Lung (tissue), 12 donors: ENCODE results near the gene LRRC45. TPM values are rescaled to one million over a fixed set of nuclear protein-coding genes. Genes with fewer than 3 reads are reported as not detected.

Experiments
- ATAC-seq: fragments of 200-7000 bp; cut with Tn5 transposase; one replicate; pipeline ENCODE4 v1.9.1; 2020; ENCODE audit warnings: moderate number of reproducible peaks; ENCODE audit not compliant: insufficient read depth, low FRiP score
- DNase-seq, 3 donors: peaks; one replicate each; pipeline ENCODE4 v3.0.0-alpha.2; 2013 to 2017
- H3K27ac ChIP-seq, 2 donors: one replicate each; pipeline ENCODE4 v1.5.1; 2013; ENCODE audit warnings: mild to moderate bottlenecking in 2 of 2, moderate library complexity in 2 of 2, control low read depth in 1 of 2, inconsistent platforms in 1 of 2, low read depth in 1 of 2, low read length in 1 of 2
- H3K27me3 ChIP-seq, 3 donors: one replicate each; pipeline ENCODE4 v1.5.1; 2013; ENCODE audit warnings: low read length in 2 of 3; ENCODE audit not compliant: control insufficient read depth in 3 of 3, insufficient read depth in 3 of 3
- H3K36me3 ChIP-seq, 4 donors: one replicate each; pipeline ENCODE4 v1.5.1; 2013; ENCODE audit warnings: low read length in 4 of 4, mild to moderate bottlenecking in 1 of 4, moderate library complexity in 1 of 4; ENCODE audit not compliant: control insufficient read depth in 4 of 4, insufficient read depth in 4 of 4
- H3K4me1 ChIP-seq, 5 donors: one replicate each; pipeline ENCODE4 v1.5.1; 2013; ENCODE audit warnings: low read length in 5 of 5, mild to moderate bottlenecking in 2 of 5, moderate library complexity in 1 of 5; ENCODE audit not compliant: control insufficient read depth in 5 of 5, insufficient read depth in 5 of 5
- H3K4me3 ChIP-seq: one replicate; pipeline ENCODE4 v1.5.1; 2013; ENCODE audit warnings: mild to moderate bottlenecking, control low read depth, moderate library complexity
- H3K9ac ChIP-seq, 2 donors: one replicate each; pipeline ENCODE4 v1.5.1; 2013; ENCODE audit warnings: low read length in 2 of 2, control low read depth in 1 of 2; ENCODE audit not compliant: insufficient read depth in 1 of 2
- H3K9me3 ChIP-seq, 4 donors: one replicate each; pipeline ENCODE4 v1.5.1; 2013; ENCODE audit warnings: low read length in 3 of 4, mild to moderate bottlenecking in 1 of 4, moderate library complexity in 1 of 4; ENCODE audit not compliant: control insufficient read depth in 4 of 4, insufficient read depth in 3 of 4
- WGBS, 2 donors: extraction: QIAGEN DNeasy Blood & Tissue Kit; methylation state at CpG; one replicate each; pipeline ENCODE4 v1.1.7; 2013; 5-methylcytosine and 5-hydroxymethylcytosine counted together
- polyA plus RNA-seq, 2 donors: library from polyadenylated mRNA; stranded (reverse); fragments of 200-250 nt; gene quantifications; one replicate each; pipeline ENCODE4 v1.2.1, GENCODE V29; 2013
- total RNA-seq, 2 donors: library from RNA; depleted of rRNA in 1 of 2; stranded (reverse); fragments of >200 nt in 1 of 2; gene quantifications; one replicate each; pipeline ENCODE4 v1.2.1, GENCODE V29; 2014 to 2021
- TF ChIP-seq, protein P1 (sequence below): IDR thresholded peaks from 2 replicates; pipeline ENCODE4 v1.5.1; 2012; ENCODE audit warnings: mild to moderate bottlenecking; ENCODE audit errors: control extremely low read depth, extremely low read depth
- donor health status: control.
- donor health status: control.
- donor health status: Bipolar disorder and iron deficiency.
- donor health status: healthy.
- donor health status: DM: yes; HTN: yes; CAD: no.

LRRC45 gene
- total and polyA plus RNA-seq, 4 donors: 12.1 to 26.6 (median 16.5) TPM

DNA sequence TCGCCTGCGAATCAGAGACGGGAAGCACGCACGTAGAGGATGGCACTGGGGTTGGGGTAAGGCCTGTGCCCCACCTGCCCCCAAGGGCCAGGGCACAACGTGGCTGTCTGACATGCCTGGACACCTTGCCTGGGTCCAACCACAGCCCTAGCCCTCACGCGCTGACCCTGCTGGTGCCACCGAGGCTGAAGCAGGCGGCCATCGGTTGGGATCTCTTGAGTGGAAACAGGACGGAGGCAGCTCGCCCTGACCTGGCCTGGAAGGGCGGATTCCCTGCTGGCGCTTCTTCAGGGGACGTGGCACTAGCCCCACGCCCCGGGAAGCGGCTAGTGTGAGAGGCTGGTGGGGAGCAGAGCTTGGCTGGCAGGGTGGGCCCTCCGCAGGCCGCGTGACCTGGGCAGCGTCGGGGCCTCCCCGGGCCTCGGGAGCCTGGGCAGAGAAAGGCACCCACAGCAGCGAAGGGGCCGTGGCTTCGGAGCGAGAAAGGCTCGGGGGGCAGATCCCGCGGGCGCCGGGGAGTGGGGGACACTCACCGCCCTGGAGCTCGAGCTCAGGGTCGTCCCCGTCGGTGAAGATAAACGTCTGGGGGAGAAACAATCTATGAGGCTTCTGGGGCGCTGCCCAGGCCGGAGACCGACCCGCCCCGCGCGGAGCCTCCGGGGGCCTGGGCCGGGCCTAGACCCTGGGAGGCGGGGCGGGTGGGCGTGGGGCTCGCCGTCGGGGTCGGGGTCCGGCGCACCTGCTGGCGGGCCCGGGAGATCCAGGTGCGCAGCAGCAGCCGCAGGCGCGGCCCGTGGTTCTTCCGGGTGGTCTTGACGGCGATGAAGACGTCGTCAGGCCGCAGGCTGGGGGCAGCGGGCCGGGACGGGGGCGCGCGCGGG is 27.9 kb downstream of the LRRC45 start:
- Histone ChIP-seq H3K4me3 (peak overlapping the region; percentile 74), H3K36me3 (peaks cover 0 to 49% (median 13%) of the 10 kb centered on the region in 4 donors), H3K9me3 (no peaks in the 10 kb centered on the region), H3K4me1 (peaks cover 0 to 24% (median 8%) of the 10 kb centered on the region in 5 donors), H3K27ac (peak overlapping the region in 1 of 2 donors; percentile 30), H3K9ac (peak overlapping the region; percentile 19 to 68), H3K27me3 (no peaks in the 10 kb centered on the region)
- no peak for DNase-seq
- TF ChIP-seq, protein P1, sequence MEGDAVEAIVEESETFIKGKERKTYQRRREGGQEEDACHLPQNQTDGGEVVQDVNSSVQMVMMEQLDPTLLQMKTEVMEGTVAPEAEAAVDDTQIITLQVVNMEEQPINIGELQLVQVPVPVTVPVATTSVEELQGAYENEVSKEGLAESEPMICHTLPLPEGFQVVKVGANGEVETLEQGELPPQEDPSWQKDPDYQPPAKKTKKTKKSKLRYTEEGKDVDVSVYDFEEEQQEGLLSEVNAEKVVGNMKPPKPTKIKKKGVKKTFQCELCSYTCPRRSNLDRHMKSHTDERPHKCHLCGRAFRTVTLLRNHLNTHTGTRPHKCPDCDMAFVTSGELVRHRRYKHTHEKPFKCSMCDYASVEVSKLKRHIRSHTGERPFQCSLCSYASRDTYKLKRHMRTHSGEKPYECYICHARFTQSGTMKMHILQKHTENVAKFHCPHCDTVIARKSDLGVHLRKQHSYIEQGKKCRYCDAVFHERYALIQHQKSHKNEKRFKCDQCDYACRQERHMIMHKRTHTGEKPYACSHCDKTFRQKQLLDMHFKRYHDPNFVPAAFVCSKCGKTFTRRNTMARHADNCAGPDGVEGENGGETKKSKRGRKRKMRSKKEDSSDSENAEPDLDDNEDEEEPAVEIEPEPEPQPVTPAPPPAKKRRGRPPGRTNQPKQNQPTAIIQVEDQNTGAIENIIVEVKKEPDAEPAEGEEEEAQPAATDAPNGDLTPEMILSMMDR: no peak
- no peak for ATAC-seq
- 14 to 22% methylated on average over 66 to 79 of the region's 79 CpGs for WGBS, 2 donors

- ATAC-seq: peak; percentile 64
- H3K4me3 ChIP-seq: peak within 1 kb of the TSS; percentile 74
- peaks cover 0 to 57% (median 14%) of the 10 kb centered on the region in 4 donors for H3K36me3 ChIP-seq
- TF ChIP-seq, protein P1: no peak
- H3K9me3 ChIP-seq: no peaks in the 10 kb centered on the region
- peak within 1 kb of the TSS; percentile 19 to 68 for H3K9ac ChIP-seq
- H3K27ac ChIP-seq: peak within 1 kb of the TSS; percentile 30 to 47
- H3K4me1 ChIP-seq: peaks cover 0 to 24% (median 8%) of the 10 kb centered on the region in 5 donors
- 1% methylated on average over 72 to 94 of the region's 94 CpGs for WGBS, 2 donors
- peak; percentile 63 to 74 (median 73) for DNase-seq
- no peaks in the 10 kb centered on the region for H3K27me3 ChIP-seq
Measured at GRCh38 chr17:82051776-82052637, 28.9 kb downstream of the LRRC45 start, which contains the start of the genes GPS1 and RFNG. Gene GPS1 (plus strand): TSS chr17:82051898. CDS start chr17:82051932, 34 bp downstream. Gene RFNG (minus strand): TSS chr17:82051811. CDS start chr17:82051766, 45 bp downstream.

DNA sequence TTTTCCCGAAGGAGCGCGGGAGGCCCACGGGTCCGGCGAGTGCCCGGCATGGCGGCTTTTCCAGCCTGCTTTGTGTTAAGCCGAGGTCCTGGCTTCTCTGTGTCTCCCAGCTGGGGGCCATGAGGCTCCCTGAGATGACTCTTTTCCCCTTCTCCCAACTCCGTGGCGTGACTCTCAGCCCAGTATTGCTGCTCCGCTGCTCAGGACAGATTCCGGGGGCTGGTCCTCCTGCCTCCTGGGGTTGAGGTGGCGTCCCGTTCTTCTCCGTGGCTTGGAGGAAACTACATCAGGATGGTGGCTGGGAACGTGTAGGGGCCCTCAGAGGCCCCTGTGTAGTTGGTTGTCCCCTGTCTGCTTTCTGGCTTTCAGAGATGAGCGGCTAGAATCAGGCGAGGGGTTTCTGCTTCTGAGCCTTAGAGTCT is 29.5 kb downstream of the LRRC45 start:
- TF ChIP-seq, protein P1: no peak
- Histone ChIP-seq H3K9ac (peak overlapping the region in 1 of 2 donors; percentile 1), H3K27me3 (no peaks in the 10 kb centered on the region), H3K9me3 (no peaks in the 10 kb centered on the region), H3K4me3 (peak overlapping the region; percentile 74), H3K36me3 (peaks cover 5 to 57% (median 16%) of the 10 kb centered on the region in 4 donors), H3K27ac (peak overlapping the region in 1 of 2 donors; percentile 12), H3K4me1 (peaks cover 0 to 24% (median 8%) of the 10 kb centered on the region in 5 donors)
- peak in 1 of 3 donors; percentile 9 for DNase-seq
- ATAC-seq: no peak
- WGBS, 2 donors: 26 to 53% methylated on average over 13 to 19 of the region's 19 CpGs
